UCSD-AML1 (cell line): Measurements from ENCODE around the gene SCAPER.
A peak's percentile ranks its signal among the peaks of the same experiment; 100 is the strongest.

Experiments
- DNase-seq: peaks from one replicate; lab custom pipeline; 2025; ENCODE audit not compliant: unreplicated experiment; lab: John Stamatoyannopoulos, UW

The SCAPER gene

GRCh38 chr15:76905013-76905839, at the start of gene SCAPER:
Gene SCAPER, minus strand, starts transcription at chr15:76905340. Its CDS starts 21,523 bp downstream, at chr15:76883817.
- DNase-seq: peak; percentile 90

GRCh38 chr15:76954744-76955143, 49.6 kb upstream of the SCAPER start:
- no peak for DNase-seq

- DNase-seq: no peak
Measured at GRCh38 chr15:76953913-76954312, 48.8 kb upstream of the SCAPER start.

GRCh38 chr15:76951220-76951619, 46.1 kb upstream of the SCAPER start:
- DNase-seq: peak; percentile 15

GRCh38 chr15:76947454-76947853, 42.3 kb upstream of the SCAPER start:
- DNase-seq: no peak

- no peak for DNase-seq
Measured at GRCh38 chr15:76945494-76946093, 40.5 kb upstream of the SCAPER start.

- no peak for DNase-seq
Measured at GRCh38 chr15:76942331-76942730, 37.2 kb upstream of the SCAPER start.

GRCh38 chr15:76941636-76942035, 36.5 kb upstream of the SCAPER start:
- DNase-seq: no peak

- no peak for DNase-seq
Measured at GRCh38 chr15:76939715-76940114, 34.6 kb upstream of the SCAPER start.

- DNase-seq: no peak
Measured at GRCh38 chr15:76938752-76939151, 33.6 kb upstream of the SCAPER start.

- no peak for DNase-seq
Measured at GRCh38 chr15:76936671-76937070, 31.5 kb upstream of the SCAPER start.

GRCh38 chr15:76935620-76936019, 30.5 kb upstream of the SCAPER start:
- no peak for DNase-seq

GRCh38 chr15:76932135-76932966, 27.2 kb upstream of the SCAPER start:
- DNase-seq: peak; percentile 45

GRCh38 chr15:76931397-76932134, 26.4 kb upstream of the SCAPER start, which contains the start of gene RCN2:
Gene RCN2, plus strand, starts transcription at chr15:76931749. Its CDS starts 93 bp downstream, at chr15:76931842.
- peak; percentile 96 for DNase-seq

GRCh38 chr15:76930831-76931396, 25.8 kb upstream of the SCAPER start:
- DNase-seq: no peak

GRCh38 chr15:76929011-76929760, 24.0 kb upstream of the SCAPER start:
- DNase-seq: no peak

- DNase-seq: no peak
Measured at GRCh38 chr15:76928201-76928600, 23.1 kb upstream of the SCAPER start.

- no peak for DNase-seq
Measured at GRCh38 chr15:76916369-76916768, 11.2 kb upstream of the SCAPER start.

- DNase-seq: no peak
Measured at GRCh38 chr15:76913737-76914136, 8.6 kb upstream of the SCAPER start.

- DNase-seq: no peak
Measured at GRCh38 chr15:76912430-76912829, 7.3 kb upstream of the SCAPER start.
